PC-3 (cell line): ENCODE data around the gene TMEM273.

Experiments used
- EZH2 ChIP-seq: fragments of 300-600 bp; sonication (generic); IDR thresholded peaks from one replicate; pipeline ENCODE4 v1.6.1; 2017; ENCODE audit warnings: antibody characterized with exemption, mild to moderate bottlenecking, low read length; ENCODE audit not compliant: unreplicated experiment
- TF ChIP-seq, protein P1 (sequence below): fragments of 300-600 bp; sonication (generic); conservative IDR thresholded peaks from 2 replicates; pipeline ENCODE4 v1.5.1; 2017; ENCODE audit warnings: antibody characterized with exemption, low read depth, mild to moderate bottlenecking, low read length

DNA sequence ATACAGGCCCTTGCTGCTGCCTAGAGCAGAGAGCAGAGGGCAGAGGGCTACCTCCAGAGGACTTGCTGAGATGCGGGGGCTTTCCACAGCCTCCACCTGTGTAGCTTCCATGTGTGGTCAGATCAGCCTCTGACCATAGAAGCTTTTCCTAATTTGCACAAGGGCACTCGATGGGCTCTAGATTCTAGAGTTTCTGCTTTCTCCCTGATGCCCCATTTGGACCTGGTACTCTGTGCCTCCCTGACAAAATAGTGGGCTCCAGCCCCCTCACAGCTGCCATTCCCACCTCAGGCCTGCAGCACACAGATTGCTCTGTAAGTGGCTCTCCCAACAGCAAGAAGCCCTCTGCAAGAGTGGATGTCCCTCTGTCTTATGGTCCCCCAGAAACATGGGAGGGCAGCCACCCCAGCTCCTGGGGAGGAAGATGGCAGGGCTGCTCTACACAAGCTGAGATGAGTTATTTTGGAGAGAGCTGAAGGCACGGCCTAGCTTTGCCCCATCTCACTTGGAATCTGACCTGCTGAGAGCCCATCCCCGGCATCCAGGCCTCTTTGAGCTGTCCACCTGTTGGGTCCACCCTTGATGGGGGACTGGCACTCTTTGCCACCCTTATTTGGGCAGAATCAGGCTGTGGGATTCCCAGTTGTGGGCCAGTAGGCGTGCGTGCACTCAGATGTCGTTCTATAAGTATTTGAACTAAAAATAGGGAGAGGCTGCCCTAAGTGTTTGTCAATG, 16.7 kb downstream of the TMEM273 start:
- TF ChIP-seq, protein P1, sequence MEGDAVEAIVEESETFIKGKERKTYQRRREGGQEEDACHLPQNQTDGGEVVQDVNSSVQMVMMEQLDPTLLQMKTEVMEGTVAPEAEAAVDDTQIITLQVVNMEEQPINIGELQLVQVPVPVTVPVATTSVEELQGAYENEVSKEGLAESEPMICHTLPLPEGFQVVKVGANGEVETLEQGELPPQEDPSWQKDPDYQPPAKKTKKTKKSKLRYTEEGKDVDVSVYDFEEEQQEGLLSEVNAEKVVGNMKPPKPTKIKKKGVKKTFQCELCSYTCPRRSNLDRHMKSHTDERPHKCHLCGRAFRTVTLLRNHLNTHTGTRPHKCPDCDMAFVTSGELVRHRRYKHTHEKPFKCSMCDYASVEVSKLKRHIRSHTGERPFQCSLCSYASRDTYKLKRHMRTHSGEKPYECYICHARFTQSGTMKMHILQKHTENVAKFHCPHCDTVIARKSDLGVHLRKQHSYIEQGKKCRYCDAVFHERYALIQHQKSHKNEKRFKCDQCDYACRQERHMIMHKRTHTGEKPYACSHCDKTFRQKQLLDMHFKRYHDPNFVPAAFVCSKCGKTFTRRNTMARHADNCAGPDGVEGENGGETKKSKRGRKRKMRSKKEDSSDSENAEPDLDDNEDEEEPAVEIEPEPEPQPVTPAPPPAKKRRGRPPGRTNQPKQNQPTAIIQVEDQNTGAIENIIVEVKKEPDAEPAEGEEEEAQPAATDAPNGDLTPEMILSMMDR, result no peak
- TF ChIP-seq EZH2, result no peak
